ENCODE measurements around the gene SLC39A12.

- TF ChIP-seq ZNF274 (IDR thresholded peaks at IDR 0.05; ENCODE audit: low read depth, low read length) (no peak), SUZ12 (IDR thresholded peaks at IDR 0.05; ENCODE audit: extremely low read depth, insufficient read depth, insufficient read length) (no peak), YY1 (IDR thresholded peaks at IDR 0.05; ENCODE audit: insufficient read depth, insufficient read length) (no peak)
Measured at GRCh38 chr10:18056583-18056982, 104.9 kb downstream of the SLC39A12 start.
